Stimulated activated CD8-positive, alpha-beta memory T cell treated with anti-CD3 and anti-CD28 coated beads, Interleukin-2, amount 100 ng/mL, for 1 hour (primary cell): Measurements from ENCODE around the gene FXYD6.
"Not testable (repeated sequence)": the region's sequence is repeated elsewhere in the genome, so short reads cannot be mapped to it uniquely, and the experiment has no call there.

Source experiments
- DNase-seq, 2 donors: peaks; one replicate each; pipeline ENCODE4 v3.0.0-alpha.2; 2020; ENCODE audit warnings: low read depth in 2 of 2

Gene FXYD6

DNA sequence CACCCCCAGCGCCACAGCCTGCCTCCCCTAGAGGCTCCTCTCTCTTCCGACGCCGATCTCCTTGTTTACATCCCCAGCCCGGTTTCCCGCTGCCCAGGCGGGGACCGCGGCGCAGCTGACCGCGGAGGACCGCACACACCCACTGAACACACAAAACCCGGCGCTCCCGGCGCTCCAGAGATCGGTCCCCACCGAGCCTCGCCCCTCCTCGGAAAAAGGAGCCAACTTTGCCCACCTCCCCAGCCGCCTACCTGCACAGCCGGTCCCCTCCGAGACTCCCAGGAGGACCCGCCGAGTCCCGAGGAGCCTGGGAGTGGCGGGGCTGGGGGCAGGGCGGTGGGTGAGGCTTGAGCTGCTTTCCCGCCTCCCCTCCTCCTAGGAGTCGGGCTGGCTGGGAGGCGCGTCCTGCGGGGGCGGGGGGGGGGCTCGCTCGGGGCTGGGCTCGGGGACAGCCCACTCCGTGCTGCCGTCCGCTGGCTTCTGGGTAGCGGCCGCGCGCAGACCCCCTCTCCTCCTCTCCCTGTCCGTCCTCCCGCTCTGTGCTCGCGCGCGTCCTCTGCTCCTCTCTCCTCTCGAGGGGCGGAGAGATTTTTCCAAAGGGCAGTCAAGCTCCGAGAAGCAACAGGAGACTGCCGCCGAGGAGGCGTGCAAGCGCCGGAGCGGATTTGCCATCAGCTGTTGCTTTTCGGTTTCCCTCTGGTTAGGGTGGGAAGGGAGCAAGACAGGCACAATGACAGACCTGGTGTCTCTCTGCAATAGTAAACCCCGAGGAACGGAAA, at the start of gene FXYD6:
Gene FXYD6, minus strand, starts transcription at position 318 of the 779 bp plus-strand sequence. CDS start 33,882 bp downstream, outside the sequence.
- no peak for DNase-seq

GRCh38 chr11:117926166-117926565, 49.7 kb upstream of the FXYD6 start:
- DNase-seq, result not testable (repeated sequence)

DNA sequence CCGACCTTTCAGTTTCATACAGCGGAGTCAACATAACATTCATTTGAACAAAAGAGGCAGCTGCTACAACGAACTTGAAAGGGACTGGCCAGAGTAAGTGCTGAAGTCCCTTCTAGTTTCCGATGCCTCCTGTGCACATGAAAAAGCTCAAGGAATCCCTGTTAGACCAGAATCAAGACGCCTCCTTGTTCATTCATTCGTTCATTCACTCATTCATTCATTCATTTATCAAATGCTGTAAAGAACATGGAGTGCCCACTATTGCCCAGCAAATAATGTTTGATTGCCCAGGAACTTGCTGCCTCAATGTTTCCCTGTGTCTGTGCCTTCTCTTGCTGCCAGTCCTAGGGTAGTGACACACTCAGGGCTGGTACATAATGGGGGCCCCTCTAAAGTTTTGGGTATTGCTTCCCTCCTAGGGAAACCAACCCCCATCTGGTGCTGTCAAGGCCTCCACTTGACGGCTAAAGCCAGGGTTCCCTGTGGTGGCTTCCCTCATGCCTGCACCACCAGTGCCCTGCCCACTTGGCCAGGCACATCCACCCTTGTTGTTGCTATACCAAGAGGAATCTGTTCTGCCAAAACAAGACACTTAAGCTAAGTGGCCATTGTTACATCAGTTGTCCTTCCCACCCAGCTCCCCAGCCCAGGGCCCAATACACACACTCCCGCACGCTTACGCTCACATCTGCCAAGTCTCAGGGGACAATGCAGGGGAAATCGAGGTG, 48.9 kb upstream of the FXYD6 start:
- DNase-seq, result no peak

- DNase-seq, result no peak
These were observed 48.2 kb upstream of the FXYD6 start for GRCh38 chr11:117924631-117925170.

- no peak for DNase-seq
These were observed 47.3 kb upstream of the FXYD6 start for GRCh38 chr11:117923773-117924172.

- DNase-seq, result no peak
These were observed 46.8 kb upstream of the FXYD6 start for GRCh38 chr11:117923275-117923674.

GRCh38 chr11:117921893-117922292, 45.4 kb upstream of the FXYD6 start:
- no peak for DNase-seq

- DNase-seq, result no peak
These were observed 45.0 kb upstream of the FXYD6 start for GRCh38 chr11:117921456-117921855.

DNA sequence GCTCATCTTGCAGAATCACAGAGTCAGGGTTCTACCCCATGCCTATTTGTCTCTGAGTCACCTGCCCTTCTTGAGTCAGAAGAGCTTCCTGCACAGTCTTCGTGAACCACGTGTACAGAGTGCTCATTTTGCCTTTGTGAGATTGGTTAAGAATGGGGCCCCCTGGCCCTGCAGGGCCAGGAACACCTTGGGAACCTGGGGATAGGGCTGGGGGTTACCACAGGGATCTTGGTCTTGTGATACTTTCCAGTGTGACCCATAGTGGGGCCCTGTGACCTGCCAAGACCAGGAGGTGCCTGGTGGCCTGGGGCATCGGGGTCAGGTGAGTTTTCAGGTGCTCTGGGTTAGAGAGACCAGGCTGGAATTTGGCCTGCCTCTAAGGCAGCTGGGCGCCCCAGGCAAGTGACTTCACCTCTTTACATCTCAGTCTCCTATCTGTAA, 43.3 kb upstream of the FXYD6 start:
- no peak for DNase-seq

GRCh38 chr11:117919341-117919740, 42.9 kb upstream of the FXYD6 start:
- no peak for DNase-seq

GRCh38 chr11:117918366-117919255, 42.2 kb upstream of the FXYD6 start:
- no peak for DNase-seq

GRCh38 chr11:117917591-117918151, 41.2 kb upstream of the FXYD6 start:
- no peak for DNase-seq

GRCh38 chr11:117916956-117917355, 40.5 kb upstream of the FXYD6 start:
- no peak for DNase-seq

GRCh38 chr11:117915672-117916235, 39.3 kb upstream of the FXYD6 start:
- DNase-seq, result no peak

DNA sequence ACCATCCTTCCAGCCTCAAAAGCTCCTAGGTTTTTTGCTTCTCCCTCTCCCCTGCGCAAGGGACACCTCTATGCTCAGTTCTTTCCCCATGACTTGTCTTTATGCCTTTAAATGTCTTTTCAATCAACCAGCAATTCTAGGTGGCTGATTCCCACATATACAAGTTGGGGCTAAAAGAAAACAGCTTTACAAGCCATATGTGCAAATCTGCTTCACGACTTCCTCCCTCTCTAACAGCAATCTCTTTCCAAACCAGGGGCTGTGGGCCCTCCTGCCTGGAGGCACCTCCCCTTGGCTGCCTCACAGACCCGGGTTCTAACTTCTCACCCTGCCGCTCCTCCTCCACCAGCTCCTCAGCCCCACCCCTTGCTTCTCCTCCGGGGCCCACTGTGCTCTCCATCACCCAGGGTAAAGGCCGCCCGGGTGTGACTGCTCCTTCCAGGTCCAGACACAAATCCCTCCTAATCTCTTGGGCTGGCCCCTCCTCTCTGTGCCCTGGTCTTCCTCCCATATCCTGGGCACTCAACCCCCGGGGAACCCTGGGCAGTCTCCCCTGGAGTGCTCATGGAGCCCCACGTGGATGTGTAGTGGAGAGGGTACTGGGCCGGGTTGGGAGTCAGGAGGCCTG, 38.6 kb upstream of the FXYD6 start:
- DNase-seq, result no peak

GRCh38 chr11:117914398-117914761, 37.9 kb upstream of the FXYD6 start:
- DNase-seq, result no peak

DNA sequence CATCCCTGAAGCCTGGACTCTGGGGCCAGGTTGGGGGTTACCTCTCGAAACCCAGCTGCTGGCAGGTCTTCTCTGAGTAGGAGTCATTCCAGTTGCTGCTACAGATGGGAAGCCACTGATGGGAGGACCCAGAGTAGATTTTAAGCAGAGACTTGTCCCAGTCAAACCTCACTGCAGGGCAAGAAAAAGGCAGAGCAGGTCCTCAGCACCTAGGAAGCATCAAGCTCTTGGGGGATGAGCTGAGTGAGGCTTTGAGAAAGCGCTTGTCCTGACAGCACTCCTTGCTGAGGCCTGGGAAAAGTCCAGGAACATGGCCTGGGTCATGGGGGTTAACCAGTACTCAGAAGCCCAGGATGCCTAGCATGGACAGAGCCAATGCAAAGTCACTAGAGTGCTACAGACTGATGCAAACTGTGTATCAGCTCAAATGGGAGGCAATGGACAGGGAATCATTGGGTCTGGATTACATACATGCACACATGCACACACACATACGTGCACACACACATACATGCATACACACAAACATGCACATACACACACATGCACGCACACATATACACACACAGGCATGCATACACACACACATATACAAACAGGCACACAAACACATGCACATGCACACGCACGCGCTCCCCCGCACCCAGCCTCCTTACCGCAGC, 37.4 kb upstream of the FXYD6 start:
- DNase-seq, result no peak

DNA sequence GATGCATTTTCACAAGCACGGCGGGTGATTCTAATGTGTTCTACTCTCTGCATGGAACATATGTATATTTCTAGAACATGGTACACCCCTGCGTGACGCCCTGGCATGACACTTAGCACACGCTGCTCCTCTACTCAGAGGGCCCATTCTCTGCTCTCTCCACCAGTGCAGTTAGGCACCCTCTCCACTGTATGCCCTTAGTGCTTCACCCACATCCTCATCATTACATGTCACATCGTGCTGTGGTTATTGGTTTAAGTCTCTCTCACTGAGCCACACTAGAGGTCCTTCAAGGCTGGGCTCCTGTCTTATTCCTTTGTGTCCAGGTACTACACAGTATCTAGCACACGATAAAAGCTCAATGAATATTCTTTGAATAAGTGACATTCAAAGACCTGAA, 36.0 kb upstream of the FXYD6 start:
- DNase-seq, result no peak

GRCh38 chr11:117911694-117912093, 35.2 kb upstream of the FXYD6 start:
- DNase-seq, result no peak
